ENCODE data around the gene TOP3B. TPM values are rescaled to one million over a fixed set of nuclear protein-coding genes. Genes with fewer than 3 reads are reported as not detected.

Gene TOP3B
- total and polyA plus RNA-seq, 2 donors (not counting 1 experiment from before 2014, with no cell fraction given), result 7.4 to 16.5 TPM

DNA sequence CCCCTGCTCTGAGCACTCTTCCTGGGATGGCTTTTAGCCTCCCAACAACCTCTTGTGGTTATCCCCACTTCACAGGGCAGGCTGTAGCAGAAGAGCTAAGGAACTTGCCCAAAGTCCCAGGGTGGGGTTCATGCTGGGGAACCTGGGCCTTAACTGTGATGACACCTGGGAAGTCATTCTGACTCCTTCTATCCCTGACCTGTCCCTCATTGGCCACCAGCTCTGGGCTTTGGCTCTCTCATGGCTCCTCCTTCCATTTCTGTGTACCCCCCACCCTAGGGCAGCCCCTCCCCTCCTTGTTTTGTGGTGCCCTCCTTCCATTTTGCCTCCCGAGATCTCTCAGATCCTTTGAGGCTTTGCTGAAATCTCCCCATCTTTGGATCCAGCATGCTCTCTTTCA lies 32.6 kb downstream of the TOP3B start:
- Histone ChIP-seq H3K36me3 (ENCODE audit: control insufficient read depth, insufficient read depth, low read length) (peaks cover 11% of the 10 kb centered on the region), H3K27me3 (ENCODE audit: control insufficient read depth, insufficient read depth, low read length) (no peaks in the 10 kb centered on the region), H3K9ac (ENCODE audit: insufficient read depth, low read length) (no peak overlapping the region), H3K79me2 (ENCODE audit: control insufficient read depth, insufficient read depth, low read length) (peaks cover 29% of the 10 kb centered on the region), H3K4me3 (replicated peaks in 1 of 4; ENCODE audit: control extremely low read depth in 1 of 4, insufficient read depth in 1 of 4, low read depth in 3 of 4, low read length in 4 of 4) (no peak overlapping the region), H3K27ac (ENCODE audit: insufficient read depth, low read length) (no peak overlapping the region), H3K4me1 (ENCODE audit: control insufficient read depth, extremely low read depth, insufficient read depth, low read length) (peaks cover 9% of the 10 kb centered on the region), H4K20me1 (ENCODE audit: control insufficient read depth, extremely low read depth, insufficient read depth, low read length) (no peaks in the 10 kb centered on the region), H3K4me2 (ENCODE audit: extremely low read depth, insufficient read depth, low read length) (no peak overlapping the region), H3K9me3 (ENCODE audit: control insufficient read depth, insufficient read depth, low read depth, low read length) (no peaks in the 10 kb centered on the region), H2AFZ (ENCODE audit: low read length) (no peak overlapping the region)
- TF ChIP-seq, protein P1, sequence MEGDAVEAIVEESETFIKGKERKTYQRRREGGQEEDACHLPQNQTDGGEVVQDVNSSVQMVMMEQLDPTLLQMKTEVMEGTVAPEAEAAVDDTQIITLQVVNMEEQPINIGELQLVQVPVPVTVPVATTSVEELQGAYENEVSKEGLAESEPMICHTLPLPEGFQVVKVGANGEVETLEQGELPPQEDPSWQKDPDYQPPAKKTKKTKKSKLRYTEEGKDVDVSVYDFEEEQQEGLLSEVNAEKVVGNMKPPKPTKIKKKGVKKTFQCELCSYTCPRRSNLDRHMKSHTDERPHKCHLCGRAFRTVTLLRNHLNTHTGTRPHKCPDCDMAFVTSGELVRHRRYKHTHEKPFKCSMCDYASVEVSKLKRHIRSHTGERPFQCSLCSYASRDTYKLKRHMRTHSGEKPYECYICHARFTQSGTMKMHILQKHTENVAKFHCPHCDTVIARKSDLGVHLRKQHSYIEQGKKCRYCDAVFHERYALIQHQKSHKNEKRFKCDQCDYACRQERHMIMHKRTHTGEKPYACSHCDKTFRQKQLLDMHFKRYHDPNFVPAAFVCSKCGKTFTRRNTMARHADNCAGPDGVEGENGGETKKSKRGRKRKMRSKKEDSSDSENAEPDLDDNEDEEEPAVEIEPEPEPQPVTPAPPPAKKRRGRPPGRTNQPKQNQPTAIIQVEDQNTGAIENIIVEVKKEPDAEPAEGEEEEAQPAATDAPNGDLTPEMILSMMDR (conservative IDR thresholded peaks at IDR 0.05 in 1 of 2, IDR thresholded peaks at IDR 0.05 in 1 of 2; ENCODE audit: low read depth in 1 of 2, low read length in 2 of 2), result no peak
- no peak for TF ChIP-seq EZH2 (IDR thresholded peaks at IDR 0.05; ENCODE audit: low read length, missing control alignments)
- DNase-seq (ENCODE audit: low read depth in 2 of 2), result no peak

DNA sequence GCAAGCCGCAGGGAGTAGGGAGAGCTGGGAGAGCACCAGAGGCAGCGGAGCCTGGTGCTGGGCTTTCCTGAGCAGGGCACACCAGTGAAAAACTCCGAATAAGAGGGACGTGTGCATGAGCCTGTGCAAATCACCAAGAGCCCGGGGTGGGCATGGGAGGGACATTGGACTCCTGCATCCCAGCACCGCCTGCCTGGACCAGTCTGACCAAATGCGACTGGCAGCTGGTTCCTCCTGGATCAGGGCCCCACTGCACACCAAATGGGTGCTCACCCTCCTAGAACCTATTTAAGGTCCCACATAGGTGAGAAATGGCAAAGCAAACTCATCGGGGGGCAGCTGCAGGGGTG lies 33.0 kb downstream of the TOP3B start:
- H3K36me3 ChIP-seq (ENCODE audit: control insufficient read depth, insufficient read depth, low read length), result peaks cover 13% of the 10 kb centered on the region
- peaks cover 29% of the 10 kb centered on the region for H3K79me2 ChIP-seq (ENCODE audit: control insufficient read depth, insufficient read depth, low read length)
- H4K20me1 ChIP-seq (ENCODE audit: control insufficient read depth, extremely low read depth, insufficient read depth, low read length), result no peaks in the 10 kb centered on the region
- H3K27ac ChIP-seq (ENCODE audit: insufficient read depth, low read length), result no peak overlapping the region
- no peaks in the 10 kb centered on the region for H3K27me3 ChIP-seq (ENCODE audit: control insufficient read depth, insufficient read depth, low read length)
- no peak for DNase-seq (ENCODE audit: low read depth in 2 of 2)
- H3K4me3 ChIP-seq (replicated peaks in 1 of 4; ENCODE audit: control extremely low read depth in 1 of 4, insufficient read depth in 1 of 4, low read depth in 3 of 4, low read length in 4 of 4), result no peak overlapping the region
- H3K4me2 ChIP-seq (ENCODE audit: extremely low read depth, insufficient read depth, low read length), result no peak overlapping the region
- no peak overlapping the region for H3K9ac ChIP-seq (ENCODE audit: insufficient read depth, low read length)
- TF ChIP-seq EZH2 (IDR thresholded peaks at IDR 0.05; ENCODE audit: low read length, missing control alignments), result no peak
- TF ChIP-seq, protein P1 (conservative IDR thresholded peaks at IDR 0.05 in 1 of 2, IDR thresholded peaks at IDR 0.05 in 1 of 2; ENCODE audit: low read depth in 1 of 2, low read length in 2 of 2), result no peak
- H3K4me1 ChIP-seq (ENCODE audit: control insufficient read depth, extremely low read depth, insufficient read depth, low read length), result peaks cover 9% of the 10 kb centered on the region
- no peak overlapping the region for H2AFZ ChIP-seq (ENCODE audit: low read length)
- H3K9me3 ChIP-seq (ENCODE audit: control insufficient read depth, insufficient read depth, low read depth, low read length), result no peaks in the 10 kb centered on the region

DNA sequence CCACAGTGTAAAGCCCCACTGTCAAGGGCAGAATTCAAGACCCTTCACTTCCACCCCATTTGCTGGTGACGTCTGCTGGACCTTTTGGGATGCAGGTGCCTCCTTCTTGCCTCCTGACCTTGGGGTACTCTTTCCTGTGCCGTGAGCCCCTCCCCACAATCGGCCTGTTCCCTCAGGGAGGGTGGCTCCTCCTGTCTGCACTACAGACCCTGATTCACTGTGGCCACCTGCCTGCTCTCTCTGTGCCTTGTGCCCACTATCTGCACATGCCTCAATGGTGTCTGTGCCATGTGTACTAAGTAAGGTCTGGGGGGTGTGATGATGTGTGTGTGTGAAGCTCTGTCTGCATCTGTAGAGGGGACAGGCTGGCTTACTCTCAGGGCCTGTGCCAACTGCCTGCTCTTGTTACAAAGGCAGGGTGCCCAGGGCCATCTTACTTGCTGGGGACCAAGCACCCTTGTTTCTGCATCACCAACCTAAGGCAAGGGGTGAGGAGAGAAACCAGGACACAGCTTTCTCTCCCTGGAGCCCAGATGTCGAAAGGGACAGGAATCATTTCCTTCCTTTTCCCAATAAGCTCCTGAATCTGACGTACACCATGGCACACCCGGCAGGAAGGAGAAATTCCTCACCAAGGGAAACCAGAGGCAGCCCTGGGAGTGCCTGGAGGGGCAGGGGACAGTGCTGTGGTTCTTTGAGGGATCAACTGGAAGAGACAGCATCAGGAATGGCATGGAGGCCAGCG lies 33.6 kb downstream of the TOP3B start:
- no peak for DNase-seq (ENCODE audit: low read depth in 2 of 2)
- Histone ChIP-seq H3K4me3 (replicated peaks in 1 of 4; ENCODE audit: control extremely low read depth in 1 of 4, insufficient read depth in 1 of 4, low read depth in 3 of 4, low read length in 4 of 4) (no peak overlapping the region), H3K27me3 (ENCODE audit: control insufficient read depth, insufficient read depth, low read length) (no peaks in the 10 kb centered on the region), H3K4me2 (ENCODE audit: extremely low read depth, insufficient read depth, low read length) (no peak overlapping the region), H3K27ac (ENCODE audit: insufficient read depth, low read length) (no peak overlapping the region), H4K20me1 (ENCODE audit: control insufficient read depth, extremely low read depth, insufficient read depth, low read length) (no peaks in the 10 kb centered on the region), H3K9ac (ENCODE audit: insufficient read depth, low read length) (no peak overlapping the region), H3K4me1 (ENCODE audit: control insufficient read depth, extremely low read depth, insufficient read depth, low read length) (peaks cover 12% of the 10 kb centered on the region), H2AFZ (ENCODE audit: low read length) (no peak overlapping the region), H3K9me3 (ENCODE audit: control insufficient read depth, insufficient read depth, low read depth, low read length) (no peaks in the 10 kb centered on the region), H3K36me3 (ENCODE audit: control insufficient read depth, insufficient read depth, low read length) (peaks cover 16% of the 10 kb centered on the region), H3K79me2 (ENCODE audit: control insufficient read depth, insufficient read depth, low read length) (peaks cover 32% of the 10 kb centered on the region)
- TF ChIP-seq EZH2 (IDR thresholded peaks at IDR 0.05; ENCODE audit: low read length, missing control alignments), result no peak
- TF ChIP-seq, protein P1 (conservative IDR thresholded peaks at IDR 0.05 in 1 of 2, IDR thresholded peaks at IDR 0.05 in 1 of 2; ENCODE audit: low read depth in 1 of 2, low read length in 2 of 2), result no peak

Measured in fibroblast of lung (primary cell).